Astrocyte of the spinal cord (primary cell): ENCODE results near the gene RUNDC3A.

Experiments
- DNase-seq: peaks from one replicate; pipeline ENCODE4 v3.0.0; 2011; ENCODE audit warnings: low read depth, low spot score
- H3K4me3 ChIP-seq: 2 replicates; pipeline ENCODE4 v1.5.1; 2011; ENCODE audit warnings: low read depth, mild to moderate bottlenecking, low read length, moderate library complexity
- CTCF ChIP-seq: IDR thresholded peaks from 2 replicates; pipeline ENCODE4 v1.5.1; 2012; ENCODE audit warnings: low read depth, mild to moderate bottlenecking, low read length, inconsistent platforms
- in situ Hi-C: cut with HindIII; loops from 2 replicates; pipeline ENCODE4 v1.10.0; 2017; ENCODE audit warnings: low sequenced_read_pairs

The RUNDC3A gene

GRCh38 chr17:44353672-44354331 is 45.4 kb downstream of the RUNDC3A start:
- TF ChIP-seq CTCF: no peak
- no peak for DNase-seq
- H3K4me3 ChIP-seq: no peak overlapping the region
- in situ Hi-C loops: no loop called here

GRCh38 chr17:44354582-44355561 is 46.5 kb downstream of the RUNDC3A start:
- in situ Hi-C loops: no loop called here
- TF ChIP-seq CTCF: peak; percentile 28
- no peak for DNase-seq
- H3K4me3 ChIP-seq: no peak overlapping the region

GRCh38 chr17:44355642-44356099 is 47.3 kb downstream of the RUNDC3A start:
- in situ Hi-C loops: no loop called here
- H3K4me3 ChIP-seq: no peak overlapping the region
- TF ChIP-seq CTCF: no peak
- DNase-seq: no peak

- no peak for TF ChIP-seq CTCF
- H3K4me3 ChIP-seq: no peak overlapping the region
- no peak for DNase-seq
- in situ Hi-C loops: no loop called here
Measured at GRCh38 chr17:44356241-44356640, 47.8 kb downstream of the RUNDC3A start.

- DNase-seq: no peak
- in situ Hi-C loops: no loop called here
- TF ChIP-seq CTCF: no peak
- H3K4me3 ChIP-seq: no peak overlapping the region
Measured at GRCh38 chr17:44358066-44358465, 49.7 kb downstream of the RUNDC3A start.

- no peak for TF ChIP-seq CTCF
- in situ Hi-C loops: no loop called here
- no peak overlapping the region for H3K4me3 ChIP-seq
- DNase-seq: no peak
Measured at GRCh38 chr17:44359006-44359405, 50.6 kb downstream of the RUNDC3A start.
